ENCODE results near the gene ROMO1. TPM values are rescaled to one million over a fixed set of nuclear protein-coding genes. Genes with fewer than 3 reads are reported as not detected.

Gene ROMO1
- total RNA-seq = 100 to 1,000 TPM in 1 of 2 donors, 10 to 100 TPM in 1; 71.0 to 101 TPM

DNA sequence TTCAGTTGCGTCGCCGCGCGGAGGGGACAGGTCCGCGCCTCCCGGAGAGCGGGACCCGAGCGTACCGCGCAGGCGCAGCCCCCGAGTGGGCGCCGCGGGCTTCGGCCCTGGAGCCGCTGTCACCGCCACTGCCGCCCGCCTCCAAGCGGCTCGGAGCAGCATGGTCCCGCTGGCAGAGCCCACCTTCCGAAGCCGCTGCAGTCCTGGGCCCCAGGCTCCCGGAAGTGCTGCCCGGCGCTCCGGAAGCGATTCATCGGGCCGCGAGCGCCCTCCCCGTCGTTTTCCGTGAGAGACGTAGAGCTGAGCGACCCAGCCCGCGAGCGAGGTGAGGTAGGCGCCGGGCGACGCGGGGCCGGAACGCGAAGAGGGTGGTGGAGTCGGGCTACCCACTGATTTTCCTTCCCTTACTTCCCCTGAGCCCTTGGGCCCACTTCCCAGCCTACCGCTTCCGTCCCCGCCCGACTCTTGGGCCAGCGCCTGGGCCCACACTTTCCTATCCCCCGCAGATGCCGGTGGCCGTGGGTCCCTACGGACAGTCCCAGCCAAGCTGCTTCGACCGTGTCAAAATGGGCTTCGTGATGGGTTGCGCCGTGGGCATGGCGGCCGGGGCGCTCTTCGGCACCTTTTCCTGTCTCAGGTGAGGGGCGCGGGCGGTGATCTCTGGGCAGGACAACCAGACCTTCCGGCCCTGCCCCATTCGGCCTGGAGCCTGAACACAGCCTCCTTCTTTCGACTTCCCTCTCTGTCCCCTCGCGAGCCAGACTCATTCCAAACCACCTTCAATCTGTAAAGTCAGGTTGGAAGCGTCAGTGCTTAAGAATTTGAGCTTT, at the start of gene ROMO1, which contains the start of gene NFS1:
Gene ROMO1, plus strand, starts transcription at position 279 of the 830 bp plus-strand sequence. Its CDS starts 228 bp downstream, at position 507.
Gene NFS1, minus strand, starts transcription at position 226 of the 830 bp plus-strand sequence. Its CDS starts 64 bp downstream, at position 162.
- no peaks in the 10 kb centered on the region for H3K27me3 Mint-ChIP-seq
- H3K4me1 Mint-ChIP-seq (ENCODE audit: low read depth in 2 of 2) = peaks cover 41 to 47% of the 10 kb centered on the region in 2 donors
- H3K36me3 Mint-ChIP-seq = peaks cover 35% of the 10 kb centered on the region
- peak within 1 kb of the TSS; percentile 98 for H3K4me3 Mint-ChIP-seq
- H3K27ac Mint-ChIP-seq = peak within 1 kb of the TSS; percentile 88 to 98
- DNase-seq (ENCODE audit: low spot score) (peak; percentile 89), ATAC-seq (peak; percentile 93 to 95)
- no peaks in the 10 kb centered on the region for H3K9me3 Mint-ChIP-seq

DNA sequence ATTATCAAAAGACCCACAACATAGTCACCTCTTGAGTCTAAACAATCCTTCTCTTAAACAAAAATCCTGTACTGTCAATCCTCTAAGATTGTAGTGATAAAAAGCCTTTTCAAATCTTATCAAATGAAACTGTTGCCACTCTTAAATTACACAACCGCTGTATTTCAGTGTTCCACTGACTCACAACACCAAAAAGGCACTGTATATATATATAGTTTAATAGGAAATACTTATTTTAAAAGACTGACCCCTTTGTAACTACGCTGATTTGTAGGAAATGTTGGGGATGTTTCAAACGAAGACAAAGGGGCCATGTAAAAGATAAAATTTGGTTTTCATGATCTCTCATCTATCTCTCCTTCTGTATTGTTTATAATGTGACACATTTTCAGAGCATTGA, 48.6 kb upstream of the ROMO1 start:
- ATAC-seq (no peak), DNase-seq (ENCODE audit: low spot score) (no peak)
- H3K9me3 Mint-ChIP-seq = no peaks in the 10 kb centered on the region
- no peak overlapping the region for H3K4me3 Mint-ChIP-seq
- peak overlapping the region; percentile 24 to 42 for H3K27ac Mint-ChIP-seq
- no peaks in the 10 kb centered on the region for H3K27me3 Mint-ChIP-seq
- peaks cover 4% of the 10 kb centered on the region for H3K36me3 Mint-ChIP-seq
- peaks cover 24 to 35% of the 10 kb centered on the region in 2 donors for H3K4me1 Mint-ChIP-seq (ENCODE audit: low read depth in 2 of 2)

DNA sequence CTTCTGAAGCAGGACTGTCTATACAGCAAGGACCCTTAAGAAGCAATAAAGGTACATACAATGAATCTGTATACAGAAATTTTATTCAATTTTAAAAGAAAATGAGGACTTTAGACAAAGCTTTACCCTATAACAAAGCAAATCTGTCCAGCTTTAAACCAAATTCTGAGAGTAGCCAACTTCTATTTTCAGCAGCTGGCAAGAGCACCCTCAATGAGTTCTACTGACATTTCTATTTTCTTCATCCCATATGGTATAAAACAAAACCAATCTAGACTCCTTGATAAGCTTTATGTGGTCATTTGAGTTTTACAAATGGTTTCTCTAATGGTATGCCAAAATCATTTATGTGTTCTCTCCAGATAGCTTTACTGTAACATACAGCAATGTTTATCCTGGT, 47.2 kb upstream of the ROMO1 start:
- H3K36me3 Mint-ChIP-seq = peaks cover 4% of the 10 kb centered on the region
- H3K4me3 Mint-ChIP-seq = no peak overlapping the region
- no peak overlapping the region for H3K27ac Mint-ChIP-seq
- H3K9me3 Mint-ChIP-seq = no peaks in the 10 kb centered on the region
- ATAC-seq (no peak), DNase-seq (ENCODE audit: low spot score) (no peak)
- peaks cover 17 to 29% of the 10 kb centered on the region in 2 donors for H3K4me1 Mint-ChIP-seq (ENCODE audit: low read depth in 2 of 2)
- H3K27me3 Mint-ChIP-seq = no peaks in the 10 kb centered on the region

DNA sequence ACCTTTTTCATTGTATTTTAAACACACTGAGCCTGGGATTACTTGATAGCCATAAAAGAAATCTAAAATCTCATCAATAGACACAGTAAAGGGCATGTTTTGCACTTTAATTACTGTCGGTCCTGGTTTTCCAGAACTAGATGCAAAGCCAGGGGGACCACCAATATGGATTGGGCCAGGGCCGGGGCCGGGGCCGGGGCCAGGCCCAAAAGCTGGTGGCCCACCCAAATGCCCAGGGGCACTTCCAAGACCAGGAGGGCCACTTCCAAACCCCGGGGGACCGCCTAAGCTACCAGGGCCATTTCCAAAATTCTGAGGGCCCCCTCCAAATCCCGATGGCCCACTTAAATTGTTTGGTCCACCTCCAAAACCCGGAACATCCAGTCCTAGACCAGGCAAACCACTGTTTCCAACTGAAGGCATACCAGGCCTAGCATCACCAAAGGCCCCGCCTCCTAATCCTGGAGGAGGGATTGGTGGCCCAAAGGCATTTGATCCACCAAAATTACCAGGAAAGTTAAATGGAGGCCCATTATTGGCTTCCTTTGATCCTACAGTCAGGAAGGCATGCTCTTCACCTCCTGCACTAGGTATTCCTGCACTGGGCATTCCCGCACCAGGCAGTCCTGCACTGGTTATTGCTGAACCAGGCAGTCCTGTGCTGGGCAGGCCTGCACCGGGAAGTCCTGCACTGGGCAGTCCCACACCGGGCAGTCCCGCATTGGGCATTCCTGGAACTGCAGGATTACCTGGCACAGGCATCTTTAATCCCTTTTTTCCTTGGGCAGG, 46.4 kb upstream of the ROMO1 start:
- no peak overlapping the region for H3K27ac Mint-ChIP-seq
- ATAC-seq (peak in 1 of 2 donors; percentile 57), DNase-seq (ENCODE audit: low spot score) (no peak)
- H3K4me1 Mint-ChIP-seq (ENCODE audit: low read depth in 2 of 2) = peaks cover 23 to 34% of the 10 kb centered on the region in 2 donors
- no peaks in the 10 kb centered on the region for H3K9me3 Mint-ChIP-seq
- no peaks in the 10 kb centered on the region for H3K27me3 Mint-ChIP-seq
- no peak overlapping the region for H3K4me3 Mint-ChIP-seq
- peaks cover 4% of the 10 kb centered on the region for H3K36me3 Mint-ChIP-seq

DNA sequence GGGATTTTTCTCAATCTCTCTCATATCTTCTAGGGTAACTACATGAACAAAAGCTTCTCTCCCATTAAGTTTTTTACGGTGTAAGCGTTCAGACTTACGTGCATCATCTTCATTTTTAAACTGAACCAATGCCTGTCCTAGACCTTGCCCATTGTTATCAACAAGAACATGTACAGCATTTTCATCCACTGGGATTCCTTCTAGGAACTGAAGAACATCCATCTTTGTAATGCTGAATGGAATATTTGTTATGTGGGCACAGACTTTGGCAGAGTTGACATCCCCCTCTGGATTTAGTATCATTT, 45.8 kb upstream of the ROMO1 start:
- Mint-ChIP-seq H3K4me1 (ENCODE audit: low read depth in 2 of 2) (peaks cover 22 to 32% of the 10 kb centered on the region in 2 donors), H3K27ac (no peak overlapping the region), H3K27me3 (no peaks in the 10 kb centered on the region), H3K9me3 (no peaks in the 10 kb centered on the region), H3K36me3 (peaks cover 4% of the 10 kb centered on the region), H3K4me3 (no peak overlapping the region)
- DNase-seq (ENCODE audit: low spot score) (no peak), ATAC-seq (no peak)

DNA sequence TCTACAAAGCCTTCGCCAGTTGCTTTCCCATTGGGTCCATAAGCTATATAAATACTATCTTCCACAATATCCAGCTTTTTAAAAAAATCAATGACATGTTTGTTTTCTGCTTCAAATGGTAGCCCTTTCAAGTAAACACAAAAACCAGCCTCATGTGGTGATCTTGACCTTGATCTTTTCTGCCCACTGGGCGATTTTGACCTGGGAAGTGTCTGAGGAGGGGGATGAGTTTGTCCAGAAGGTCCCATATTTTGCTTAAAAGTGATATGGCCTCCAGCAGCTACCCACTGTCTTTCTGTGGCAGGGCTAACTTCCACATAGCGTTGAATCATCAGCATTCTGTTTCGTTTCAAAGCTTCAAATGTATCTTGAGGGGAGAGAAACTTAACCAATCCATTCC, 45.3 kb upstream of the ROMO1 start:
- Mint-ChIP-seq H3K36me3 (peaks cover 4% of the 10 kb centered on the region), H3K4me3 (no peak overlapping the region), H3K27ac (no peak overlapping the region), H3K4me1 (ENCODE audit: low read depth in 2 of 2) (peaks cover 24 to 32% of the 10 kb centered on the region in 2 donors), H3K27me3 (no peaks in the 10 kb centered on the region), H3K9me3 (no peaks in the 10 kb centered on the region)
- no peak for DNase-seq (ENCODE audit: low spot score)
- no peak for ATAC-seq

DNA sequence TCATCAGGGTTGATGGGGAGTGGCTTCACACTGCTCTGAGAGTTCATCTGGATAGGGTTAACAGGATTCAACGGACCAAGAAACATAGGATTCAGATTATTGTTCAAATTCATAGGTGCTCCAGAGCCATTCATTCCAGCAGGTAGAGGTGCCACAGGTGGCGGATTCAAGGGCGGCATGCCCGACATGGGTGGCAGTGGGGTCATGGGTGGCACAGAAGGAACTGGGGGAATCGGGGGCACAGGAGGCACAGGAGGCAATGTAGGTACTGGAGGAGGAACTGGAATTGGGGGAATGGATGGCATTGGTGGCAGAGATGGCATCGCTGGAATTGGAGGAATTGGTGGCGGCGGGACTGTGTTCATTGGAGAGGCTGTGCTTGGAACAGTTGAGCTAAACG, 44.8 kb upstream of the ROMO1 start:
- DNase-seq (ENCODE audit: low spot score) = no peak
- no peak for ATAC-seq
- peaks cover 28 to 35% of the 10 kb centered on the region in 2 donors for H3K4me1 Mint-ChIP-seq (ENCODE audit: low read depth in 2 of 2)

DNA sequence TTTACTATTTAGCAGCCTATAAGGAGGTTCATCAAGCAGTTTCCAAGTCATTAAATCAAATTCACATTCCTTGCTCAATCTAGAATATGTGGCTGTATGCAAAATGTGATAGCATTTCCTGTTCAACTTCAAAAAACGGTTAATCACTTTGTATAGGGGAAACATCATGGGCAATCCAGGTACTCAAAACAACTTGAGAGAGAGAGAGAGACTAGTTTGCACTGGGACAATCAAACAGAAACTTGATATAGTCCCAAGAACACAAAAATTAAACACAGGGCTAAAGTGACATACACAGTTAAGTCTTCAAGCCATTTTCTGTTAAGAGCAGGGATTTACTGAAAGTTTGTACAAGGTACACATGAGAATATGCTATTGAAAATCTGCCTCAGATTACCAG, 41.9 kb upstream of the ROMO1 start:
- H3K27me3 Mint-ChIP-seq = no peaks in the 10 kb centered on the region
- no peaks in the 10 kb centered on the region for H3K9me3 Mint-ChIP-seq
- H3K4me1 Mint-ChIP-seq (ENCODE audit: low read depth in 2 of 2) = peaks cover 41 to 43% of the 10 kb centered on the region in 2 donors
- peaks cover 1% of the 10 kb centered on the region for H3K36me3 Mint-ChIP-seq
- H3K27ac Mint-ChIP-seq = peak overlapping the region; percentile 22 to 56
- peak overlapping the region; percentile 47 for H3K4me3 Mint-ChIP-seq
- DNase-seq (ENCODE audit: low spot score) = no peak
- ATAC-seq = no peak

More for the DNA sequence above, 44.8 kb upstream of the ROMO1 start:
- H3K36me3 Mint-ChIP-seq = peaks cover 4% of the 10 kb centered on the region
- no peaks in the 10 kb centered on the region for H3K27me3 Mint-ChIP-seq
- H3K9me3 Mint-ChIP-seq = no peaks in the 10 kb centered on the region
- no peak overlapping the region for H3K27ac Mint-ChIP-seq
- no peak overlapping the region for H3K4me3 Mint-ChIP-seq

DNA sequence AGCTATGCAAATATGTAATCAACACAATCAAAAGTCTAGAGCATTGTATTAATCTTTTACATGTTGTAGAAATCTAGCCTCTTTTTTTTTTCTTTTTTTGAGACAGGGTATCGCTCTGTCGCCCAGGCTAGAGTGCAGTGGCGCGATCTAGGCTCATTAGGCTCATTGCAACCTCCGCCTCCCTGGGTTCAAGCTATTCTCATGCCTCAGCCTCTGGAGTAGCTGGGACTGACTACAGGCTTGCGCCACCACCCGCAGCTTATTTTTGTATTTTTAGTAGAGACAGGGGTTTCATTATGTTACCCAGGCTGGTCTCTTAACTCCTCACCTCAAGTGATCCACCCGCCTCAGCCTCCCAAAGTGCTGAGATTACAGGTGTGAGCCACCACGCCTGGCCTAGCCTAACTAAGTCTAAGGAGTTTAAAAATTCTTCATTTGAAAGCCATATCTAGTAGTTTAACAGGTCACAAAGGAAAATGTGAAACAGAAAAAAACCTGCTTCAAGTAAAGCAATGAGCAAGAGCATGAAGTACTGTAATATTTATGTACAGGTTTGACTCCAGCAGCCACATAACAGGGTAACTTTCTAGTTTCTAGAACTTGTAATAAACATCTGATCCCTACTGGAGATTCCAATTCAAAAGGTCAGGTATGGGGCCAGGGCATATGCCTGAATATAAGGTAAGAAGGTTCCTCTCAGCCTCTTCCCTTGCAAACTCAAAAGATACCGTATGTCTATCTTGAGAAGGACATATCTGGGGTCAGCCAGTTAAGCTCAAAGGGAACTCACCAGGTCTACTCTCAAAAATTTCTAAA, 38.9 kb upstream of the ROMO1 start:
- peak overlapping the region; percentile 95 to 99 for H3K27ac Mint-ChIP-seq

DNA sequence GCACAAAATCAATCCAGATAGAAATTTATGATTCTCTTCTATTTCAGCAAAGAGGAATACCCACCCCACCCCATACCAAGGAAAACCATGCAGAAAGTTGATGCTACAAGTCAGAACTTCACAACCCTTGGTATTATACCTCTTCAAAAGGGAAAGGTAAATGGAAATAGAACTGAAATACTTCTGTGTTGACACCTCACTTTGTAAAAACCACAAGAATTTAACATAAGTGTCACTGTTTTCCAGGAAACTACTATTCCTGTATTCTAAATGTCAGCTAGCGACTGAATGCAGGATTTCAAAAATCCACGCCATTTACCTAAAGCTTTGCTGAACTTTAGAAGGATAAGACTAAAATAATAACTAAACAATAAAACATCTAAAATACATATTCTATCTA, 38.2 kb upstream of the ROMO1 start:
- H3K27me3 Mint-ChIP-seq = no peaks in the 10 kb centered on the region
- H3K27ac Mint-ChIP-seq = peak overlapping the region; percentile 95 to 99
- no peak for ATAC-seq
- peaks cover 60 to 70% of the 10 kb centered on the region in 2 donors for H3K4me1 Mint-ChIP-seq (ENCODE audit: low read depth in 2 of 2)
- no peaks in the 10 kb centered on the region for H3K36me3 Mint-ChIP-seq
- H3K4me3 Mint-ChIP-seq = peak overlapping the region; percentile 84
- no peak for DNase-seq (ENCODE audit: low spot score)
- no peaks in the 10 kb centered on the region for H3K9me3 Mint-ChIP-seq

More for the DNA sequence above, 38.9 kb upstream of the ROMO1 start:
- DNase-seq (ENCODE audit: low spot score) (no peak), ATAC-seq (no peak)
- Mint-ChIP-seq H3K27me3 (no peaks in the 10 kb centered on the region), H3K9me3 (no peaks in the 10 kb centered on the region), H3K4me3 (peak overlapping the region; percentile 84), H3K36me3 (no peaks in the 10 kb centered on the region), H3K4me1 (ENCODE audit: low read depth in 2 of 2) (peaks cover 60 to 70% of the 10 kb centered on the region in 2 donors)

DNA sequence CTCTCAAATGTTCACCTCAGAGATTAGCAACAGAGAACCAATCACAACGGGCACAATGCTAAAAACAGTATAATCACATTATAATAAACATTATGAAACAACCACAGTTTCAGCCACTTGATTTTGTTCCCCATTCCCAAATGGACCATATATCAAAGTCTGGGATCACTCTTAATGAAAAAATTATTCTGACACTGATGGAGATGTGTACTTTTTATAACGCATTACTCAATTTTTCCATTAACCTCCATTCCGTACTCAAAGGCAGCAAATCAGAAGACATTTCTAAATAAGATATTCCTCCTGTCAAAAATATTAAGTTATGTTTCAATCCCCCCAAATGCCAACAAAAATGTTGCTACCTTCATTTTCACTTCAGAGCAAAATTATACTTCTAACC, 37.3 kb upstream of the ROMO1 start:
- no peak for DNase-seq (ENCODE audit: low spot score)
- Mint-ChIP-seq H3K4me1 (ENCODE audit: low read depth in 2 of 2) (peaks cover 60 to 69% of the 10 kb centered on the region in 2 donors), H3K4me3 (peak overlapping the region; percentile 84), H3K27ac (peak overlapping the region; percentile 95 to 99), H3K27me3 (no peaks in the 10 kb centered on the region), H3K9me3 (no peaks in the 10 kb centered on the region), H3K36me3 (no peaks in the 10 kb centered on the region)
- no peak for ATAC-seq

DNA sequence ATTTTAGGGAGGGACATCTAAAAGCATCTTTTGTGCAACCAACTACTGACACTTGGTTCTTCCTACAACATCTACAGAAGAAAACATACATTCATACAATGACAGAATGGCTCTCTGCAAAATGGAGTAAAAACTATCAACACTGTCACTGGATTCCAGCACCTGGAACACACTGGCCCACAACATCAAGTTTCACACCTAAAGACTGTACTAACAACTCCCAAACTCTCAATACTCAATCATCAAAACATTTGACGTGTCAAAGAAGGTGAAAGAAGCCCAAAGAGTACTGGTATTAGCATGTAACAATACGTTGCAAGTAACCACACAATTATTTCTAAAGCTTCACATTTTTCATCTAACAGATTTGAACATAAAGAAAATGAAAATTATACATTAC, 36.7 kb upstream of the ROMO1 start:
- no peaks in the 10 kb centered on the region for H3K9me3 Mint-ChIP-seq
- H3K4me3 Mint-ChIP-seq = peak overlapping the region; percentile 84
- H3K36me3 Mint-ChIP-seq = no peaks in the 10 kb centered on the region
- no peaks in the 10 kb centered on the region for H3K27me3 Mint-ChIP-seq
- peaks cover 55 to 62% of the 10 kb centered on the region in 2 donors for H3K4me1 Mint-ChIP-seq (ENCODE audit: low read depth in 2 of 2)
- no peak for ATAC-seq
- H3K27ac Mint-ChIP-seq = peak overlapping the region; percentile 95 to 99
- no peak for DNase-seq (ENCODE audit: low spot score)
